Erythroblast (primary cell): ENCODE data around the gene RIMKLB.
A peak's percentile ranks its signal among the peaks of the same experiment; 100 is the strongest.

Experiments
- DNase-seq, 2 experiments: peaks; one replicate each; lab custom pipeline; 2025; lab: John Stamatoyannopoulos, UW
- GATA1 ChIP-seq: IDR thresholded peaks from 2 replicates; pipeline ENCODE4 v1.6.1; 2011; ENCODE audit warnings: low read depth, mild to moderate bottlenecking, control low read depth, low read length, moderate library complexity
- POLR2A ChIP-seq: IDR thresholded peaks from 2 replicates; pipeline ENCODE4 v1.6.1; 2011; ENCODE audit warnings: mild to moderate bottlenecking, low read length

The RIMKLB gene

GRCh38 chr12:8676651-8677050 lies 21.1 kb upstream of the RIMKLB start:
- DNase-seq, result no peak
- no peak for TF ChIP-seq GATA1
- no peak for TF ChIP-seq POLR2A

GRCh38 chr12:8677362-8677761 lies 20.4 kb upstream of the RIMKLB start:
- TF ChIP-seq POLR2A, result no peak
- TF ChIP-seq GATA1, result no peak
- DNase-seq, result no peak

GRCh38 chr12:8678661-8679111 lies 19.1 kb upstream of the RIMKLB start:
- no peak for DNase-seq
- TF ChIP-seq GATA1 (no peak), POLR2A (no peak)

GRCh38 chr12:8680533-8680932 lies 17.3 kb upstream of the RIMKLB start:
- TF ChIP-seq POLR2A (no peak), GATA1 (no peak)

GRCh38 chr12:8681129-8681884 lies 16.5 kb upstream of the RIMKLB start:
- TF ChIP-seq POLR2A (no peak), GATA1 (no peak)
- no peak for DNase-seq

More at GRCh38 chr12:8680533-8680932, 17.3 kb upstream of the RIMKLB start:
- DNase-seq, result no peak

- TF ChIP-seq GATA1 (no peak), POLR2A (no peak)
- no peak for DNase-seq
Measured at GRCh38 chr12:8685051-8685450, 12.7 kb upstream of the RIMKLB start.

- DNase-seq, result peak; percentile 11 to 27
- no peak for TF ChIP-seq POLR2A
Measured at GRCh38 chr12:8687846-8688601, 9.8 kb upstream of the RIMKLB start.

GRCh38 chr12:8689681-8690080 lies 8.1 kb upstream of the RIMKLB start:
- TF ChIP-seq POLR2A (no peak), GATA1 (no peak)
- DNase-seq, result no peak

- no peak for DNase-seq
Measured at GRCh38 chr12:8692573-8692972, 5.2 kb upstream of the RIMKLB start.

GRCh38 chr12:8695116-8695515 lies 2.7 kb upstream of the RIMKLB start:
- no peak for DNase-seq
- TF ChIP-seq GATA1 (no peak), POLR2A (no peak)

More at GRCh38 chr12:8692573-8692972, 5.2 kb upstream of the RIMKLB start:
- no peak for TF ChIP-seq POLR2A
- TF ChIP-seq GATA1, result no peak

GRCh38 chr12:8696442-8697090 lies 1.2 kb upstream of the RIMKLB start:
- peak; percentile 33 to 48 for DNase-seq
- TF ChIP-seq POLR2A (no peak), GATA1 (no peak)

GRCh38 chr12:8697120-8697475 lies 693 bp upstream of the RIMKLB start:
- TF ChIP-seq GATA1 (no peak), POLR2A (no peak)
- peak; percentile 57 to 77 for DNase-seq

GRCh38 chr12:8698132-8698851 lies 501 bp downstream of the RIMKLB start:
- TF ChIP-seq POLR2A (no peak), GATA1 (no peak)
- DNase-seq, result peak; percentile 65 to 67

GRCh38 chr12:8698879-8699278 lies 1.1 kb downstream of the RIMKLB start:
- peak; percentile 28 to 35 for DNase-seq
- TF ChIP-seq POLR2A (no peak), GATA1 (no peak)

GRCh38 chr12:8699714-8700113 lies 1.9 kb downstream of the RIMKLB start:
- TF ChIP-seq GATA1 (no peak), POLR2A (no peak)

More at GRCh38 chr12:8699714-8700113, 1.9 kb downstream of the RIMKLB start:
- peak; percentile 11 to 21 for DNase-seq
